Fibroblast of mammary gland (primary cell): ENCODE data around the gene TOX2.

Experiments
- DNase-seq: peaks from one replicate; pipeline ENCODE4 v3.0.0-alpha.2; 2010; ENCODE audit warnings: low read depth
- H3K4me3 ChIP-seq: 2 replicates; pipeline ENCODE4 v1.5.1; 2011; ENCODE audit warnings: low read depth, mild to moderate bottlenecking, low read length, moderate library complexity; ENCODE audit not compliant: control insufficient read depth
- CTCF ChIP-seq: conservative IDR thresholded peaks from 2 replicates; pipeline ENCODE4 v1.5.1; 2011; ENCODE audit warnings: low read depth, low read length, inconsistent platforms; ENCODE audit not compliant: control insufficient read depth, insufficient read depth

TOX2 gene

GRCh38 chr20:44010162-44010704 is 95.6 kb downstream of the TOX2 start:
- no peak overlapping the region for H3K4me3 ChIP-seq
- DNase-seq: no peak
- no peak for TF ChIP-seq CTCF

- TF ChIP-seq CTCF: no peak
- H3K4me3 ChIP-seq: no peak overlapping the region
- DNase-seq: no peak
Measured at GRCh38 chr20:44011251-44011940, 96.7 kb downstream of the TOX2 start.

- DNase-seq: no peak
- no peak overlapping the region for H3K4me3 ChIP-seq
Measured at GRCh38 chr20:44012466-44013226, 98.0 kb downstream of the TOX2 start.

GRCh38 chr20:44014807-44015732 is 100.4 kb downstream of the TOX2 start:
- no peak overlapping the region for H3K4me3 ChIP-seq
- TF ChIP-seq CTCF: no peak
- peak; percentile 6 for DNase-seq

More at GRCh38 chr20:44012466-44013226, 98.0 kb downstream of the TOX2 start:
- TF ChIP-seq CTCF: no peak

- DNase-seq: no peak
- H3K4me3 ChIP-seq: no peak overlapping the region
- no peak for TF ChIP-seq CTCF
Measured at GRCh38 chr20:44015733-44016103, 101.1 kb downstream of the TOX2 start.

- no peak for DNase-seq
- no peak for TF ChIP-seq CTCF
- no peak overlapping the region for H3K4me3 ChIP-seq
Measured at GRCh38 chr20:44016525-44016924, 101.9 kb downstream of the TOX2 start.
